ENCODE data around the gene MAST1. TPM values are rescaled to one million over a fixed set of nuclear protein-coding genes. Genes with fewer than 3 reads are reported as not detected.

The MAST1 gene
- polyA plus RNA-seq, 1 experiment: 0.47 TPM

DNA sequence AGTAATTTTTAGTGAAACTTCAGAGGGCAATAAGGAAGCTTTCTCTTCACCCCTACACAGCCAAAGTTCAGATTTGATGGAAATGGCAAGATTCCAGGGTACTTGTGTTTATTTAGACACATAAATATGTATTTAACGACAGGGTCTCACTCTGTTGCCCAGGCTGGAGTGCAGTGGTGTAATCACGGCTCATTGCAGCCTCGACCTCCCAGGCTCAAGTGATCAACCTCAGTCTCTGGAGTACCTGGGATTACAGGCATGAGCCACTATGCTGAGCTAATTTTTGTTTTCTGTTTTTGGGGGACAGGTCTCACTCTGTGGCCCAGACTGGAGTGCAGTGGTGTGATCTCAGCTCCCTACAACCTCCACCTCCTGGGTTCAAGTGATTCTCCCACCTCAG, 82.7 kb downstream of the MAST1 start:
- Histone ChIP-seq H3K27me3 (ENCODE audit: control insufficient read depth, insufficient read depth, low read length) (no peaks in the 10 kb centered on the region), H3K9me3 (ENCODE audit: control insufficient read depth, insufficient read depth, low read length) (peaks cover 6% of the 10 kb centered on the region; the same call in 1 of the 2 replicates), H3K27ac (ENCODE audit: low read depth, low read length) (no peak overlapping the region), H3K4me3 (ENCODE audit: low read depth, low read length) (no peak overlapping the region)
- ChIA-PET POLR2A (interaction anchor here (0.6 to 1.9 kb wide), 3 partner anchors 12 to 1126 kb away, joined by 5 to 13 read pairs (median 9); partner anchors contain the start of gene FARSA), CTCF (interaction anchor here (0.6 to 1.0 kb wide), 3 partner anchors 11 to 156 kb away, joined by 3 to 7 read pairs (median 4); no protein-coding TSS in a partner anchor)
- TF ChIP-seq, protein P1, sequence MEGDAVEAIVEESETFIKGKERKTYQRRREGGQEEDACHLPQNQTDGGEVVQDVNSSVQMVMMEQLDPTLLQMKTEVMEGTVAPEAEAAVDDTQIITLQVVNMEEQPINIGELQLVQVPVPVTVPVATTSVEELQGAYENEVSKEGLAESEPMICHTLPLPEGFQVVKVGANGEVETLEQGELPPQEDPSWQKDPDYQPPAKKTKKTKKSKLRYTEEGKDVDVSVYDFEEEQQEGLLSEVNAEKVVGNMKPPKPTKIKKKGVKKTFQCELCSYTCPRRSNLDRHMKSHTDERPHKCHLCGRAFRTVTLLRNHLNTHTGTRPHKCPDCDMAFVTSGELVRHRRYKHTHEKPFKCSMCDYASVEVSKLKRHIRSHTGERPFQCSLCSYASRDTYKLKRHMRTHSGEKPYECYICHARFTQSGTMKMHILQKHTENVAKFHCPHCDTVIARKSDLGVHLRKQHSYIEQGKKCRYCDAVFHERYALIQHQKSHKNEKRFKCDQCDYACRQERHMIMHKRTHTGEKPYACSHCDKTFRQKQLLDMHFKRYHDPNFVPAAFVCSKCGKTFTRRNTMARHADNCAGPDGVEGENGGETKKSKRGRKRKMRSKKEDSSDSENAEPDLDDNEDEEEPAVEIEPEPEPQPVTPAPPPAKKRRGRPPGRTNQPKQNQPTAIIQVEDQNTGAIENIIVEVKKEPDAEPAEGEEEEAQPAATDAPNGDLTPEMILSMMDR (IDR thresholded peaks at IDR 0.05; ENCODE audit: low read depth, low read length): no peak
- no peak for DNase-seq (ENCODE audit: low read depth, low spot score)

DNA sequence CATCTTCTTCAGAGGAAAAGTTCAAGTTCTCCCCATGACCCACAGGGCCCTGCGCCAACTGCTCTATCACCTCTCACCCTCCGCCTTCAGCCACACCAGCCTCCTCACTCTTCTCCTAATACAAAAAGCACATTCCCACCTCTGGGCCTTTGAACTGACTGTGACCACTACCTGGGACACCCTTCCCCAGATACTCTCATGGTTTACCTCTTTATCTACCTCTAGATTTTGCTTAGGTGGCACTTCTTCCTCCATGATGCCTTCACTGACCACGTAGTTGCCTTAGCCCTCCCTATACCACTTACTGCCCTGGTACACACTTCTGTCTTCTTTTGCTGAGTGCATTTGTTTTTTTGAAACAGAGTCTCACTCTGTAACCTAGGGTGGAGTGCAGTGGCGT, 84.6 kb downstream of the MAST1 start:
- TF ChIP-seq, protein P1 (IDR thresholded peaks at IDR 0.05; ENCODE audit: low read depth, low read length): no peak
- POLR2A ChIA-PET: no interaction called here
- no peak overlapping the region for H3K27ac ChIP-seq (ENCODE audit: low read depth, low read length)
- no peak for DNase-seq (ENCODE audit: low read depth, low spot score)
- CTCF ChIA-PET: no interaction called here
- H3K9me3 ChIP-seq (ENCODE audit: control insufficient read depth, insufficient read depth, low read length): peaks cover 6% of the 10 kb centered on the region; the same call in 1 of the 2 replicates
- no peak overlapping the region for H3K4me3 ChIP-seq (ENCODE audit: low read depth, low read length)
- no peaks in the 10 kb centered on the region for H3K27me3 ChIP-seq (ENCODE audit: control insufficient read depth, insufficient read depth, low read length)

Small RNA genes within 50 kb of the gene (small RNA-seq; reads per million reads assigned to genes)
- gene MIR5695 (ENCODE audit: insufficient read length, low read depth): not detected
- gene MIR6794 (ENCODE audit: insufficient read length, low read depth): not detected

Other genes starting within 250 kb of the MAST1 start
- gene ZNF490, start 227.7 kb upstream of the MAST1 start, polyA plus RNA-seq (2011; rRNA removed): 3.7 and 4.3 TPM in 2 replicates
- gene ZNF791, start 227.6 kb upstream of the MAST1 start, polyA plus RNA-seq (2011; rRNA removed): 13.1 and 15.8 TPM in 2 replicates
- gene MAN2B1, start 171.8 kb upstream of the MAST1 start, polyA plus RNA-seq (2011; rRNA removed): 30.9 and 39.5 TPM in 2 replicates
- 5.3 and 6.5 TPM in 2 replicates for gene WDR83, start 171.7 kb upstream of the MAST1 start, polyA plus RNA-seq (2011; rRNA removed)
- 53.4 and 59.1 TPM in 2 replicates for gene DHPS, start 156.6 kb upstream of the MAST1 start, polyA plus RNA-seq (2011; rRNA removed)
- gene GNG14, start 150.5 kb upstream of the MAST1 start, polyA plus RNA-seq (2011; rRNA removed): not detected in 2 replicates
- 4.8 and 7.2 TPM in 2 replicates for gene FBXW9, start 141.9 kb upstream of the MAST1 start, polyA plus RNA-seq (2011; rRNA removed)
- 47.3 and 58.8 TPM in 2 replicates for gene TNPO2, start 114.6 kb upstream of the MAST1 start, polyA plus RNA-seq (2011; rRNA removed)
- gene TRIR, start 103.8 kb upstream of the MAST1 start, polyA plus RNA-seq (2011; rRNA removed): 147 and 161 TPM in 2 replicates
- 114 and 129 TPM in 2 replicates for gene GET3, start 101.0 kb upstream of the MAST1 start, polyA plus RNA-seq (2011; rRNA removed)
- gene BEST2, start 86.7 kb upstream of the MAST1 start, polyA plus RNA-seq (2011; rRNA removed): not detected in 2 replicates
- 5.5 and 6.4 TPM in 2 replicates for gene HOOK2, start 63.0 kb upstream of the MAST1 start, polyA plus RNA-seq (2011; rRNA removed)
- gene JUNB, start 47.0 kb upstream of the MAST1 start, polyA plus RNA-seq (2011; rRNA removed): 24.1 and 44.3 TPM in 2 replicates
- gene PRDX2, start 36.7 kb upstream of the MAST1 start, polyA plus RNA-seq (2011; rRNA removed): 187 and 237 TPM in 2 replicates
- 1.6 and 2.4 TPM in 2 replicates for gene THSD8, start 36.4 kb upstream of the MAST1 start, polyA plus RNA-seq (2011; rRNA removed)
- gene RNASEH2A, start 31.9 kb upstream of the MAST1 start, polyA plus RNA-seq (2011; rRNA removed): 11.6 and 11.7 TPM in 2 replicates
- gene RTBDN, start 3.9 kb upstream of the MAST1 start, polyA plus RNA-seq (2011; rRNA removed): not detected in 2 replicates
- 28.9 and 39.5 TPM in 2 replicates for gene DNASE2, start 42.9 kb downstream of the MAST1 start, polyA plus RNA-seq (2011; rRNA removed)
- gene KLF1, start 48.7 kb downstream of the MAST1 start, polyA plus RNA-seq (2011; rRNA removed): not detected in 2 replicates
- gene GCDH, start 52.6 kb downstream of the MAST1 start, polyA plus RNA-seq (2011; rRNA removed): 11.4 and 14.0 TPM in 2 replicates
- gene SYCE2, start 80.8 kb downstream of the MAST1 start, polyA plus RNA-seq (2011; rRNA removed): not detected in 2 replicates
- 13.5 and 23.0 TPM in 2 replicates for gene FARSA, start 95.2 kb downstream of the MAST1 start, polyA plus RNA-seq (2011; rRNA removed)
- gene CALR, start 100.1 kb downstream of the MAST1 start, polyA plus RNA-seq (2011; rRNA removed): 1,597 and 1,650 TPM in 2 replicates
- gene RAD23A, start 107.3 kb downstream of the MAST1 start, polyA plus RNA-seq (2011; rRNA removed): 36.2 and 41.4 TPM in 2 replicates
- gene GADD45GIP1, start 118.7 kb downstream of the MAST1 start, polyA plus RNA-seq (2011; rRNA removed): 31.6 and 35.1 TPM in 2 replicates
- not detected in 2 replicates for gene DAND5, start 131.1 kb downstream of the MAST1 start, polyA plus RNA-seq (2011; rRNA removed)
- gene NFIX, start 157.0 kb downstream of the MAST1 start, polyA plus RNA-seq (2011; rRNA removed): 15.1 and 22.3 TPM in 2 replicates

Measured in AG04450 (cell line).